GM19463 (cell line): ENCODE results near the gene ANAPC13.

ENCODE experiments used
- ATAC-seq: cut with Tn5 transposase; IDR thresholded peaks from one replicate; pipeline ENCODE4 v1.9.1; 2021; ENCODE audit warnings: mild to moderate bottlenecking, moderate library complexity; ENCODE audit not compliant: unreplicated experiment

ANAPC13 gene

GRCh38 chr3:134457376-134458074, 28.3 kb downstream of the ANAPC13 start:
- no peak for ATAC-seq

GRCh38 chr3:134453631-134454030, 32.2 kb downstream of the ANAPC13 start:
- no peak for ATAC-seq

- no peak for ATAC-seq
Observed at GRCh38 chr3:134449951-134450350, 35.8 kb downstream of the ANAPC13 start.

GRCh38 chr3:134449277-134449676, 36.5 kb downstream of the ANAPC13 start:
- ATAC-seq = no peak

GRCh38 chr3:134448664-134449063, 37.1 kb downstream of the ANAPC13 start:
- no peak for ATAC-seq

- no peak for ATAC-seq
Observed at GRCh38 chr3:134447351-134447750, 38.4 kb downstream of the ANAPC13 start.

GRCh38 chr3:134446800-134447199, 39.0 kb downstream of the ANAPC13 start:
- ATAC-seq = no peak

- ATAC-seq = no peak
Observed at GRCh38 chr3:134445636-134446035, 40.1 kb downstream of the ANAPC13 start.

- no peak for ATAC-seq
Observed at GRCh38 chr3:134445095-134445494, 40.7 kb downstream of the ANAPC13 start.

GRCh38 chr3:134441821-134442220, 44.0 kb downstream of the ANAPC13 start:
- ATAC-seq = no peak

- ATAC-seq = no peak
Observed at GRCh38 chr3:134441321-134441720, 44.5 kb downstream of the ANAPC13 start.

GRCh38 chr3:134437211-134437752, 48.5 kb downstream of the ANAPC13 start:
- no peak for ATAC-seq

- ATAC-seq = no peak
Observed at GRCh38 chr3:134432236-134432635, 53.5 kb downstream of the ANAPC13 start.

GRCh38 chr3:134430950-134431445, 54.8 kb downstream of the ANAPC13 start:
- ATAC-seq = peak; percentile 70

GRCh38 chr3:134430174-134430573, 55.6 kb downstream of the ANAPC13 start:
- no peak for ATAC-seq

GRCh38 chr3:134428401-134428800, 57.4 kb downstream of the ANAPC13 start:
- ATAC-seq = no peak
